Small intestine (tissue), 7 donors: ENCODE results near the gene ALDH3A1. TPM values are rescaled to one million over a fixed set of nuclear protein-coding genes. Genes with fewer than 3 reads are reported as not detected.
"Not testable (repeated sequence)": the region's sequence is repeated elsewhere in the genome, so short reads cannot be mapped to it uniquely, and the experiment has no call there.

ENCODE experiments used
- DNase-seq, 2 donors: peaks; one replicate each; pipeline versions ENCODE4 v3.0.0 to v3.0.0-alpha.2; 2013
- FAIRE-seq: peaks from 2 replicates; lab custom pipeline; 2012; peaks lifted over from hg19 to GRCh38; lab: Jason Lieb, UNC
- H3K27ac ChIP-seq, 3 donors: one replicate each; pipeline ENCODE4 v1.5.1; 2013; ENCODE audit warnings: low read length in 2 of 3, mild to moderate bottlenecking in 2 of 3, control low read depth in 1 of 3, inconsistent platforms in 1 of 3, low read depth in 1 of 3, moderate library complexity in 1 of 3
- H3K27me3 ChIP-seq, 3 donors: one replicate each; pipeline ENCODE4 v1.6.1; 2013; ENCODE audit warnings: low read length in 3 of 3, inconsistent platforms in 1 of 3; ENCODE audit not compliant: control insufficient read depth in 3 of 3, insufficient read depth in 3 of 3
- H3K36me3 ChIP-seq, 3 donors: one replicate each; pipeline ENCODE4 v1.6.1; 2013; ENCODE audit warnings: low read length in 3 of 3, inconsistent platforms in 1 of 3, low read depth in 1 of 3, mild to moderate bottlenecking in 1 of 3, moderate library complexity in 1 of 3; ENCODE audit not compliant: control insufficient read depth in 3 of 3, insufficient read depth in 2 of 3
- H3K4me1 ChIP-seq, 3 donors: one replicate each; pipeline ENCODE4 v1.6.1; 2013; ENCODE audit warnings: low read length in 2 of 3, inconsistent platforms in 1 of 3, low read depth in 1 of 3, mild to moderate bottlenecking in 1 of 3, moderate library complexity in 1 of 3; ENCODE audit not compliant: control insufficient read depth in 3 of 3, insufficient read depth in 2 of 3
- H3K4me3 ChIP-seq, 3 donors: one replicate each; pipeline ENCODE4 v1.5.1; 2013; ENCODE audit warnings: low read length in 3 of 3, control low read depth in 1 of 3, inconsistent platforms in 1 of 3, low read depth in 1 of 3, mild to moderate bottlenecking in 1 of 3, moderate library complexity in 1 of 3
- H3K9me3 ChIP-seq, 2 donors: one replicate each; pipeline ENCODE4 v1.6.1; 2013; ENCODE audit warnings: low read depth in 1 of 2, low read length in 1 of 2; ENCODE audit not compliant: control insufficient read depth in 2 of 2, insufficient read depth in 1 of 2
- WGBS, 3 donors: extraction: QIAGEN DNeasy Blood & Tissue Kit; methylation state at CpG; one replicate each; pipeline ENCODE4 v1.1.7; 2013; 5-methylcytosine and 5-hydroxymethylcytosine counted together
- polyA plus RNA-seq, 4 donors: library from polyadenylated mRNA; stranded (reverse) in 3 of 4; unstranded in 1 of 4; fragments of 200-250 nt in 3 of 4; fragments of 120-200 nt in 1 of 4; gene quantifications; one replicate each; pipeline versions ENCODE4 v1.2.1 to v1.2.3, GENCODE V29; 2013
- donor health status: healthy with polysubstance abuse.
- donor health status: control.
- donor health status: control.
- donor health status: Bipolar disorder and iron deficiency.
- donor health status: healthy.

The ALDH3A1 gene
- polyA plus RNA-seq, 4 donors: 0.92 to 5.8 (median 3.1) TPM

- H3K4me1 ChIP-seq, DNase-seq, FAIRE-seq, H3K4me3 ChIP-seq, H3K27me3 ChIP-seq, H3K27ac ChIP-seq, H3K9me3 ChIP-seq, H3K36me3 ChIP-seq: not testable (repeated sequence)
- WGBS, 3 donors: 91 to 98% (median 95%) methylated on average over 6 of the region's 6 CpGs
Observed at GRCh38 chr17:19763991-19764390, 15.9 kb upstream of the ALDH3A1 start.

- no peaks in the 10 kb centered on the region for H3K4me1 ChIP-seq
- no peak for FAIRE-seq
- H3K4me3 ChIP-seq: no peak overlapping the region
- no peaks in the 10 kb centered on the region for H3K27me3 ChIP-seq
- H3K27ac ChIP-seq: no peak overlapping the region
- H3K36me3 ChIP-seq: no peaks in the 10 kb centered on the region
- no peaks in the 10 kb centered on the region for H3K9me3 ChIP-seq
- 95% methylated on average over 2 of the region's 2 CpGs for WGBS, 3 donors
- no peak for DNase-seq
Observed at GRCh38 chr17:19763416-19763815, 15.3 kb upstream of the ALDH3A1 start.

- Histone ChIP-seq H3K27me3 (no peaks in the 10 kb centered on the region), H3K36me3 (no peaks in the 10 kb centered on the region), H3K4me1 (no peaks in the 10 kb centered on the region), H3K9me3 (no peaks in the 10 kb centered on the region), H3K27ac (no peak overlapping the region), H3K4me3 (no peak overlapping the region)
- DNase-seq (peak; percentile 53 to 80), FAIRE-seq (no peak)
- 35 to 39% (median 37%) methylated on average over 15 of the region's 15 CpGs for whole genome bisulfite sequencing, 3 donors
Observed at GRCh38 chr17:19762515-19762961, 14.4 kb upstream of the ALDH3A1 start.

GRCh38 chr17:19760746-19761145, 12.6 kb upstream of the ALDH3A1 start:
- Histone ChIP-seq H3K9me3 (no peaks in the 10 kb centered on the region), H3K4me3 (no peak overlapping the region), H3K27ac (no peak overlapping the region), H3K4me1 (peaks cover 0 to 9% (median 0%) of the 10 kb centered on the region in 3 donors), H3K36me3 (no peaks in the 10 kb centered on the region), H3K27me3 (no peaks in the 10 kb centered on the region)
- WGBS, 3 donors: 72 to 86% (median 78%) methylated on average over 9 of the region's 9 CpGs
- DNase-seq: no peak
- FAIRE-seq: no peak

- H3K4me1 ChIP-seq: peaks cover 0 to 9% (median 0%) of the 10 kb centered on the region in 3 donors
- WGBS, 3 donors: 79 to 85% (median 80%) methylated on average over 23 to 24 of the region's 24 CpGs
- no peak for FAIRE-seq
- no peak overlapping the region for H3K27ac ChIP-seq
- no peak overlapping the region for H3K4me3 ChIP-seq
- H3K27me3 ChIP-seq: no peaks in the 10 kb centered on the region
- H3K36me3 ChIP-seq: no peaks in the 10 kb centered on the region
- no peak for DNase-seq
- H3K9me3 ChIP-seq: no peaks in the 10 kb centered on the region
Observed at GRCh38 chr17:19759568-19760549, 11.8 kb upstream of the ALDH3A1 start.

- 86 to 89% (median 87%) methylated on average over 12 of the region's 12 CpGs for WGBS, 3 donors
- Histone ChIP-seq H3K27me3 (no peaks in the 10 kb centered on the region), H3K36me3 (no peaks in the 10 kb centered on the region), H3K9me3 (no peaks in the 10 kb centered on the region), H3K4me1 (peaks cover 0 to 9% (median 0%) of the 10 kb centered on the region in 3 donors), H3K4me3 (no peak overlapping the region), H3K27ac (no peak overlapping the region)
- DNase-seq (no peak), FAIRE-seq (no peak)
Observed at GRCh38 chr17:19757536-19758180, 9.6 kb upstream of the ALDH3A1 start.

GRCh38 chr17:19756546-19756945, 8.4 kb upstream of the ALDH3A1 start:
- H3K4me1 ChIP-seq: peaks cover 0 to 9% (median 0%) of the 10 kb centered on the region in 3 donors
- no peak overlapping the region for H3K4me3 ChIP-seq
- DNase-seq (peak in 1 of 2 donors; percentile 62), FAIRE-seq (no peak)
- no peak overlapping the region for H3K27ac ChIP-seq
- H3K27me3 ChIP-seq: no peaks in the 10 kb centered on the region
- WGBS, 3 donors: 73 to 77% (median 75%) methylated on average over 10 of the region's 10 CpGs
- H3K9me3 ChIP-seq: no peaks in the 10 kb centered on the region
- H3K36me3 ChIP-seq: no peaks in the 10 kb centered on the region

- H3K4me3 ChIP-seq: no peak overlapping the region
- no peak for FAIRE-seq
- H3K27me3 ChIP-seq: no peaks in the 10 kb centered on the region
- H3K9me3 ChIP-seq: no peaks in the 10 kb centered on the region
- no peak for DNase-seq
- H3K36me3 ChIP-seq: no peaks in the 10 kb centered on the region
- peaks cover 0 to 9% (median 0%) of the 10 kb centered on the region in 3 donors for H3K4me1 ChIP-seq
- no peak overlapping the region for H3K27ac ChIP-seq
- WGBS, 3 donors: 79 to 88% (median 85%) methylated on average over 11 of the region's 11 CpGs
Observed at GRCh38 chr17:19755821-19756510, 7.9 kb upstream of the ALDH3A1 start.
